GM10266 (cell line): ENCODE measurements around the gene TFCP2L1.

Experiments used
- DNase-seq: peaks from one replicate; pipeline ENCODE4 v3.0.0; 2012; ENCODE audit errors: extremely low spot score
- CTCF ChIP-seq: IDR thresholded peaks from 2 replicates; pipeline ENCODE4 v1.5.1; 2012; ENCODE audit warnings: mild to moderate bottlenecking, low read depth; ENCODE audit not compliant: control insufficient read depth, insufficient read depth; ENCODE audit errors: missing control alignments

Gene TFCP2L1

GRCh38 chr2:121202541-121203310 is 82.3 kb downstream of the TFCP2L1 start:
- TF ChIP-seq CTCF = no peak
- no peak for DNase-seq

- no peak for DNase-seq
- TF ChIP-seq CTCF = no peak
These were observed 83.2 kb downstream of the TFCP2L1 start for GRCh38 chr2:121201796-121202195.

DNA sequence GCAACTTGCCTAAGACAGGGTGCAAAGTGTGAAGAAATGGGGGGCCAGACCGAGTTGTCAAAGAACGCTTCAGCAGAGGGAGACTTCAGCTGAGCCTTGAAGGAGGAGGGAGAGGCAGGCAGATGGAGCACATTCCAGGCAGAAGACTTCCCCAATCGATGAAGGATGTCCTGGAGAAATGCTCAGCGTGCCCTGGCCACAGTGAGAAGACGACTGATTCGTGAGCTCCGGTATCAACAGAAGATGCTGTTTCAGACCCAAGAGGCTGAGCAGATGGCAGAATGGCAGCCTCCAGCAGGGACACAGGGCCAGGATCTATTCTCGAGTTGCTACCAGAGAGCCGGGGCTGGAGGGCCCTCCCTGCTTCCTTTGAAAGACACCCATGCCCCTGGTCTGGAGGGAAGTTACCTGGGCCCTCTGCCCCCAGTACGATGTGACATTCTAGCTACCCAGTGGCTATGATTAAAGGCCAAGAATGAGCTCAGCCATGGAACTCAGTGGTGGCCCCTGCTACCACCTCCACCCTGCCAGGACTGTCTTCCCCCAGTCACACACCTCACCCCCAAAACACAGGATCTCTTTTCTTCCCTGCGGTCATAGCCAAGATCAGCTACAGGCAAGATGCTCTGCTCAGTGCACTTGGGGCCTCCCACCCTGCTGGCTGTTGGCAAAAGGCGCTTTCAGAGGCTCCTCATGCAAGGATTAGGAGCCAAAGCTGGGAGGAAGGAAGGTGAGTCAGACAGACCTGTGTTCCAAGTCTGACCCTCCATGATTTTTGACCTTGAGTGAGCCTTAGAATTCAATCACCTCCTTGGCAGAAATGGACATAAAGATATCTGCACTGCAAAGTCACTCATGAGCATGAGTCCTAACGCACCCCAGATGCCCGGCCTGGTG is 84.3 kb downstream of the TFCP2L1 start:
- TF ChIP-seq CTCF = no peak
- DNase-seq = no peak

- no peak for TF ChIP-seq CTCF
- DNase-seq = no peak
These were observed 85.0 kb downstream of the TFCP2L1 start for GRCh38 chr2:121200011-121200347.

GRCh38 chr2:121199281-121200010 is 85.6 kb downstream of the TFCP2L1 start:
- TF ChIP-seq CTCF = no peak
- DNase-seq = no peak

DNA sequence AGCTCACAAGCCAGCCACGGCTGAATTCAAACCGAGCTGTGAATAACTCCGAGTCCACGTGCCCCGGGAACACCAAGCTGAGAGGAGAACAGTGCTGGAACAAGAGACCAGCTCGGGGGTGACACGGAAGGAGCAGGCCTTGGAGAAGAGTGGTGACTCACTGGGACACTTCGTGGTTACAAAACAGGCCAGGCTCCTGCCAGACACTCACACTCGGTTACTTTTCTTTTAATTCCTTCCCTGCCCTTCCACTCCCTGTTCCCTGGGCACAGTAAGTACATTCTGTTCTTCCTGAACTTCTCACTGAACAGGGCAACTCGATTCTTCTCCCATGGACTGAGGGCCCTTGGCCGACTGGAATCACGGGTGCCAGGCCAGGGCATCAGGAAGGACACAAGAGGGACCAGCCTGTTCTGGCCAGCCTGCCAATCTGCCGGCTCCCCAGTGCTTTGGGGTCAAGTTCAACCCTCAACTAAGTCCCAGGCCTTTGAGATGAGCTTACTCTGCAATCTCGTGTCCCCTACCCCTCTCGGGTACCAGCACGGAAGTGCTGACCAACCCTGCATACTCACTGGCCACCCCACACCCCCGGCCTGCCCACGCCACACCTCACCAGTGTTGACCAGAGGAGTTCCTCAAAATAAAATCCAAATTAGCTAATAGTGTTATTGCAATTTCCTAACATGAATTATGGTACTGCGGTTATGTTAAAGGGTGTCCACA is 87.5 kb downstream of the TFCP2L1 start:
- TF ChIP-seq CTCF = no peak
- DNase-seq = no peak

DNA sequence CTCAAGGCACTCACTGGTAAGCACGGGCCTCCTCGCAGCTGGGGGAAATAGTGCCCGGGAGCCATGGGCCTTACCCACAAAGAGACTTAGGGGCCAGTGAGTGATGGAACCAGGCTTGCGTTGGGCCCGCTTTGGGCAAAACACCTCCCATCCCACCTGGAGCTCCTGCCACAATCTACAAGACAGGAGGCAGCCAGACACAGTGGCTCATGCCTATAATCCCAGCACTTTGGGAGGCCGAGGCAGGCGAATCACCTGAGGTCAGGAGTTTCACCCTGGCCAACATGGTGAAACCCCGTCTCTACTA is 88.2 kb downstream of the TFCP2L1 start:
- no peak for DNase-seq
- no peak for TF ChIP-seq CTCF
